Thyroid gland (tissue), 4 donors: ENCODE measurements around the gene RAB39A. TPM values are rescaled to one million over a fixed set of nuclear protein-coding genes. Genes with fewer than 3 reads are reported as not detected.

Source experiments
- DNase-seq, 2 donors: peaks; one replicate each; pipeline ENCODE4 v3.0.0-alpha.2; 2019
- H3K27ac ChIP-seq, 3 donors: fragments of 200-600 bp; sonication (generic); 1 replicate in 2 of 3; 2 replicates in 1 of 3; pipeline ENCODE4 v1.5.1; 2016 to 2019; ENCODE audit warnings: mild to moderate bottlenecking in 1 of 3, moderate library complexity in 1 of 3
- H3K27me3 ChIP-seq: fragments of 200-600 bp; sonication (generic); one replicate; pipeline ENCODE4 v1.5.1; 2019
- H3K36me3 ChIP-seq, 2 donors: fragments of 200-600 bp; sonication (generic); one replicate each; pipeline ENCODE4 v1.5.1; 2016 to 2019
- H3K4me1 ChIP-seq, 2 donors: fragments of 200-600 bp; sonication (generic); one replicate each; pipeline ENCODE4 v1.5.1; 2017 to 2019
- H3K4me3 ChIP-seq, 3 donors: fragments of 200-600 bp; sonication (generic); replicated peaks in 1 of 3; 1 replicate in 2 of 3; 2 replicates in 1 of 3; pipeline ENCODE4 v1.5.1; 2016; ENCODE audit warnings: mild to moderate bottlenecking in 1 of 3
- H3K9me3 ChIP-seq: fragments of 200-600 bp; sonication (generic); one replicate; pipeline ENCODE4 v1.5.1; 2017
- CTCF ChIP-seq, 6 experiments: fragments of 200-600 bp in 3 of 6; fragments of 450-650 bp in 3 of 6; sonication (generic) in 3 of 6; IDR thresholded peaks; one replicate each; pipeline ENCODE4 v1.5.1; 2016 to 2019; ENCODE audit warnings: antibody characterized with exemption in 6 of 6, mild to moderate bottlenecking in 2 of 6, inconsistent platforms in 1 of 6, moderate library complexity in 1 of 6
- POLR2A ChIP-seq, 2 donors: fragments of 450-650 bp; IDR thresholded peaks; one replicate each; pipeline ENCODE4 v1.6.1; 2017; ENCODE audit warnings: antibody characterized with exemption in 2 of 2, mild to moderate bottlenecking in 2 of 2, moderate library complexity in 1 of 2
- WGBS, 2 donors: methylation state at CpG; one replicate each; pipeline ENCODE4 v1.1.5; 2017; 5-methylcytosine and 5-hydroxymethylcytosine counted together
- intact Hi-C: fragments of 100-400 bp; cut with DNase I; formaldehyde crosslinking; loops from one replicate; pipeline ENCODE4 v1.15.1; 2023
- total RNA-seq, 4 donors: library from RNA; depleted of rRNA; stranded (reverse); fragments of >200 nt; gene quantifications; one replicate each; pipeline ENCODE4 v1.2.3, GENCODE V29; 2016

The RAB39A gene
- total RNA-seq, 4 donors from 2014 or later: 0.11 to 1.1 (median 0.54) TPM; not detected in 1

GRCh38 chr11:107999759-108000455, 71.7 kb downstream of the RAB39A start:
- H3K36me3 ChIP-seq: no peaks in the 10 kb centered on the region
- TF ChIP-seq POLR2A (IDR thresholded peaks at IDR 0.05) (no peak), CTCF (IDR thresholded peaks at IDR 0.05) (peak in 5 of 6 experiments; percentile 10 to 36 (median 27))
- H3K9me3 ChIP-seq: no peaks in the 10 kb centered on the region
- DNase-seq: no peak
- intact Hi-C loops: no loop called here
- H3K4me3 ChIP-seq: no peak overlapping the region
- WGBS, 2 donors: 31 to 38% methylated on average over 6 of the region's 6 CpGs
- H3K27ac ChIP-seq: no peak overlapping the region
- no peaks in the 10 kb centered on the region for H3K27me3 ChIP-seq
- H3K4me1 ChIP-seq: no peaks in the 10 kb centered on the region

GRCh38 chr11:108002476-108002875, 74.2 kb downstream of the RAB39A start:
- no peaks in the 10 kb centered on the region for H3K36me3 ChIP-seq
- no peak overlapping the region for H3K4me3 ChIP-seq
- H3K27me3 ChIP-seq: no peaks in the 10 kb centered on the region
- H3K9me3 ChIP-seq: no peaks in the 10 kb centered on the region
- DNase-seq: no peak
- TF ChIP-seq POLR2A (IDR thresholded peaks at IDR 0.05): no peak
- TF ChIP-seq CTCF (IDR thresholded peaks at IDR 0.05): no peak
- no peaks in the 10 kb centered on the region for H3K4me1 ChIP-seq
- WGBS, 2 donors: 88 to 93% methylated on average over 3 of the region's 3 CpGs
- no peak overlapping the region for H3K27ac ChIP-seq
- intact Hi-C loops: no loop called here

- DNase-seq: no peak
- no peak for TF ChIP-seq POLR2A (IDR thresholded peaks at IDR 0.05)
- TF ChIP-seq CTCF (IDR thresholded peaks at IDR 0.05): no peak
- 84 to 88% methylated on average over 5 of the region's 5 CpGs for WGBS, 2 donors
- Histone ChIP-seq H3K27me3 (no peaks in the 10 kb centered on the region), H3K36me3 (no peaks in the 10 kb centered on the region), H3K9me3 (no peaks in the 10 kb centered on the region), H3K27ac (no peak overlapping the region), H3K4me3 (no peak overlapping the region), H3K4me1 (peaks cover 0 to 4% of the 10 kb centered on the region in 2 donors)
- intact Hi-C loops: no loop called here
Observed at GRCh38 chr11:108003623-108004022, 75.4 kb downstream of the RAB39A start.

GRCh38 chr11:108007819-108008218, 79.6 kb downstream of the RAB39A start:
- H3K36me3 ChIP-seq: no peaks in the 10 kb centered on the region
- intact Hi-C loops: no loop called here
- no peak for DNase-seq
- WGBS, 2 donors: 96 to 97% methylated on average over 18 of the region's 18 CpGs
- peaks cover 29% of the 10 kb centered on the region in 2 donors for H3K4me1 ChIP-seq
- no peak for TF ChIP-seq POLR2A (IDR thresholded peaks at IDR 0.05)
- TF ChIP-seq CTCF (IDR thresholded peaks at IDR 0.05): no peak
- no peaks in the 10 kb centered on the region for H3K27me3 ChIP-seq
- no peak overlapping the region for H3K4me3 ChIP-seq
- no peaks in the 10 kb centered on the region for H3K9me3 ChIP-seq
- H3K27ac ChIP-seq: no peak overlapping the region

- TF ChIP-seq CTCF (IDR thresholded peaks at IDR 0.05): peak; percentile 60 to 94 (median 84)
- TF ChIP-seq POLR2A (IDR thresholded peaks at IDR 0.05): peak in 1 of 2 donors; percentile 66
- Histone ChIP-seq H3K27me3 (no peaks in the 10 kb centered on the region), H3K9me3 (no peaks in the 10 kb centered on the region), H3K27ac (peak within 1 kb of the TSS; percentile 97 to 100 (median 99)), H3K36me3 (peaks cover 0 to 2% of the 10 kb centered on the region in 2 donors), H3K4me1 (peaks cover 31 to 37% of the 10 kb centered on the region in 2 donors), H3K4me3 (peak within 1 kb of the TSS; percentile 81 to 99 (median 98))
- WGBS, 2 donors: 3 to 4% methylated on average over 10 to 15 of the region's 72 CpGs
- intact Hi-C loops: no loop called here
- peak; percentile 90 to 92 for DNase-seq
Observed at GRCh38 chr11:108008656-108009496, 80.6 kb downstream of the RAB39A start, which contains the start of gene CUL5. Gene CUL5 (plus strand): TSS chr11:108008898. CDS start chr11:108009349, 451 bp downstream.
